ENCODE results near the gene VKORC1.

The VKORC1 gene

GRCh38 chr16:31061813-31062440, 32.7 kb downstream of the VKORC1 start:
- no peak for DNase-seq

GRCh38 chr16:31061126-31061812, 33.3 kb downstream of the VKORC1 start:
- DNase-seq: no peak

DNA sequence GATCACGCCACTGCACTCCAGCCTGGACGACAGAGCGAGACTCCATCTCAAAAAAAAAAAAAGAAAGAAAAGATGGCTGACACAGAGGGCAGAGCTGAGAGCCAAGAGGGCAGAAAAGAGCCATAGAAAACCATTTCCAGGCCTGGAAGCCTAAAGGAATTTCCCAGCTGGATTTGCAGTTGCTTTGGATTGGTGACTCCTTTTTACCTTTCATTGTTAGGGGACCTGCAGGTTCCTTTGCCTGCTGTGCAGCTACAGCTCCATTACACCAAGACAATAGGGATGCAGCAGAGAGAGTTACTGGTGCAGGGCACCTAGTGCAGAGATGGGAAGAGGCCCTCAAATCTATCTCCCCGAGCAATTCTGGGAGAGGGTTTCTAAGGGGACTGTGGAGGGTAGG, 39.0 kb downstream of the VKORC1 start:
- DNase-seq: no peak

GRCh38 chr16:31052114-31052513, 42.5 kb downstream of the VKORC1 start:
- peak; percentile 90 for DNase-seq

DNA sequence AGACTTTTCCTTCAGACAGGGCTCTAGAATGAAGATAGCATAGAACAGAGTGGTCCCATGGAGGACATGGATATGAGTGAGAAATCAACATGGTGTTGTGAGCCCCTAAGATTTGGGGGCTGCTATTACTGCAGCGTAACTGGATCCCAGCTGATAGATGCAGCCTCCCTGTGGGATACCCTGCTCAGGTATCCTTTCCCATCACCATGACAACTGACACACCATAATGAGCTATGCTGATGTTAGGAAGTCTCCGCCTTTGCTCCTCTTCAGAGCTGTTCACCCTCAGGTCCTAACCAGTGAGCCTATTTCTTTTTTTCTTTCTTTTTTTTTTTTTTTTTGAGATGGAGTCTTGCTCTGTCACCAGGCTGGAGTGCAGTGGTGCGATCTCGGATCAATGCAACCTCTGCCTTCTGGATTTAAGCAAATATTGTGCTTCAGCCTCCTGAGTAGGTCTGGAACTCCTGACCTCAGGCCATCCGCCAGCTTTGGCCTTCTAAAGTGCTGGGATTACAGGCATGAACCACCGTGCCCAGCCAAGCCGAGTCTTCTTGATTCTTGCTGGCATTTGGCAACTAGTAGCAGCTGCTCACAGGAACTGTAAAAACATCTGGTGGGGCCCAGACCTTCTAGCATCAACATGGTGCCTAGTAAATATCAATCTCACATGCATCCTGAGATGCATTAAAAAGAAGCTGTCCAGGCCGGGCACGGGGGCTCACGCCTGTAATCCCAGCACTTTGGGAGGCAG, 44.1 kb downstream of the VKORC1 start:
- DNase-seq: no peak

GRCh38 chr16:31043898-31044481, 50.6 kb downstream of the VKORC1 start:
- DNase-seq: no peak

- DNase-seq: no peak
These were observed 51.2 kb downstream of the VKORC1 start for GRCh38 chr16:31043352-31043751.

DNA sequence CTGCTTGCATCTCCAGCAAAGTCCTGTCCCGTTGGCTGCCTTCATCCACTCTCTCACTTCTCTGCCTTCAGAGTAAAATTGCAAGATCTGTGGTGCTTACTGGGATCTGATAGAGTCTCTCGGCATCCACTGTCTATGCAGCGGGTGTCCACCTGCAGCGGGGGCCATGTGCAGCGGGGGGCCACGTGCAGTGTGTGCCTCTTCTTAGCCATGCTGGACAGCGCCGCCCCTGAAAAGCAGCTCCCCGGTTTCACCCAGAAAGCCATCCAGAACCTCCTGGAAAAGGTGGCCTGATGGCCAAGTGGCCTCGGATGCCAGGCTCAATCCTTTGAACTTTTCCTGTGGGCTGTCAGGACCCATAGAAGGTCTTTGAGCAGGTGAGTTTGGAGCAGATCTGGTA, 51.7 kb downstream of the VKORC1 start:
- DNase-seq: no peak
